Stimulated activated CD4-positive, alpha-beta T cell treated with anti-CD3 and anti-CD28 coated beads, Interleukin-1b, Interleukin-23, amount 100 ng/mL, for 48 hours (primary cell): Measurements from ENCODE around the gene UBE3C.
"Not testable (repeated sequence)": the region's sequence is repeated elsewhere in the genome, so short reads cannot be mapped to it uniquely, and the experiment has no call there.

Experiments
- DNase-seq: peaks from one replicate; pipeline ENCODE4 v3.0.0-alpha.2; 2020

UBE3C gene

GRCh38 chr7:157274094-157274634 lies 135.4 kb downstream of the UBE3C start:
- DNase-seq: not testable (repeated sequence)

GRCh38 chr7:157274991-157275427 lies 136.3 kb downstream of the UBE3C start:
- DNase-seq: no peak

- DNase-seq: no peak
Observed at GRCh38 chr7:157276091-157276561, 137.4 kb downstream of the UBE3C start.

- no peak for DNase-seq
Observed at GRCh38 chr7:157276731-157277562, 138.2 kb downstream of the UBE3C start.

- not testable (repeated sequence) for DNase-seq
Observed at GRCh38 chr7:157277568-157277967, 138.8 kb downstream of the UBE3C start.

- no peak for DNase-seq
Observed at GRCh38 chr7:157278167-157278790, 139.6 kb downstream of the UBE3C start.

GRCh38 chr7:157278791-157279724 lies 140.3 kb downstream of the UBE3C start:
- no peak for DNase-seq

- DNase-seq: no peak
Observed at GRCh38 chr7:157279741-157280215, 141.1 kb downstream of the UBE3C start.

- DNase-seq: no peak
Observed at GRCh38 chr7:157280216-157280841, 141.6 kb downstream of the UBE3C start.

- no peak for DNase-seq
Observed at GRCh38 chr7:157281221-157281998, 142.7 kb downstream of the UBE3C start.

GRCh38 chr7:157282141-157282801 lies 143.5 kb downstream of the UBE3C start:
- no peak for DNase-seq

- DNase-seq: no peak
Observed at GRCh38 chr7:157284229-157285014, 145.7 kb downstream of the UBE3C start.

- no peak for DNase-seq
Observed at GRCh38 chr7:157291404-157292080, 152.8 kb downstream of the UBE3C start.

- no peak for DNase-seq
Observed at GRCh38 chr7:157292258-157292657, 153.5 kb downstream of the UBE3C start.

GRCh38 chr7:157292770-157293412 lies 154.2 kb downstream of the UBE3C start:
- no peak for DNase-seq

- no peak for DNase-seq
Observed at GRCh38 chr7:157293413-157293788, 154.7 kb downstream of the UBE3C start.

GRCh38 chr7:157294773-157295172 lies 156.0 kb downstream of the UBE3C start:
- no peak for DNase-seq

- no peak for DNase-seq
Observed at GRCh38 chr7:157295338-157295737, 156.6 kb downstream of the UBE3C start.

GRCh38 chr7:157297185-157297584 lies 158.5 kb downstream of the UBE3C start:
- no peak for DNase-seq
